HepG2 (cell line): ENCODE results near the gene C9. TPM values are rescaled to one million over a fixed set of nuclear protein-coding genes. Genes with fewer than 3 reads are reported as not detected.

Experiments used
- ATAC-seq: fragments of 200-7000 bp; cut with Tn5 transposase; 3 replicates; pipeline ENCODE4 v1.9.1; 2020; ENCODE audit warnings: mild to moderate bottlenecking, moderate library complexity
- BruUV-seq: library from RNA; stranded (reverse); fragments of 400-500 nt; replicated peaks from 2 replicates; lab custom pipeline; 2021; lab: Mats Ljungman, UMichigan
- CTCF ChIA-PET: fragments of 300-600 bp; formaldehyde crosslinking; extraction: SDS; loops from one replicate; lab custom pipeline; 2021; ENCODE audit warnings: low total read pairs, inconsistent platforms, low intra/inter-chr PET ratio; lab: Yijun Ruan, JAX
- POLR2A ChIA-PET: fragments of 350-600 bp; sonication (Branson Sonifier 250); formaldehyde crosslinking; loops from one replicate; lab custom pipeline; 2020; ENCODE audit warnings: antibody characterized with exemption, inconsistent platforms; lab: Yijun Ruan, JAX
- DNase-seq: peaks from one replicate; pipeline ENCODE4 v3.0.0-alpha.2; 2015; ENCODE audit warnings: low spot score
- FAIRE-seq: peaks from 3 replicates; lab custom pipeline; 2011; peaks lifted over from hg19 to GRCh38; lab: Jason Lieb, UNC
- H2AFZ ChIP-seq: one replicate; pipeline ENCODE4 v1.6.1; 2011; ENCODE audit warnings: low read length, inconsistent platforms
- H3K27ac ChIP-seq: fragments of 300-600 bp; 3 replicates; pipeline ENCODE4 v1.8.0; 2011; ENCODE audit warnings: mixed run types, mild to moderate bottlenecking, mixed read lengths, low read length, inconsistent platforms; ENCODE audit not compliant: insufficient read depth; ENCODE audit errors: extremely low read length
- H3K27me3 ChIP-seq, 2 experiments: fragments of 200-600 bp in 1 of 2; 2 replicates in 1 of 2; 3 replicates in 1 of 2; pipeline versions ENCODE4 v1.6.0 to v1.8.0; 2011; ENCODE audit warnings: low read length in 2 of 2, mild to moderate bottlenecking in 2 of 2, moderate library complexity in 2 of 2, inconsistent platforms in 1 of 2; ENCODE audit not compliant: insufficient read depth in 2 of 2, control insufficient read depth in 1 of 2
- H3K36me3 ChIP-seq, 2 experiments: fragments of 200-600 bp in 1 of 2; replicated peaks in 1 of 2; 2 replicates in 1 of 2; 3 replicates in 1 of 2; pipeline versions ENCODE4 v1.5.1 to v1.8.0; 2011; ENCODE audit warnings: low read length in 2 of 2, inconsistent platforms in 1 of 2; ENCODE audit not compliant: insufficient read depth in 2 of 2, control insufficient read depth in 1 of 2
- H3K4me1 ChIP-seq: 2 replicates; pipeline ENCODE4 v1.5.1; 2012; ENCODE audit warnings: low read length, inconsistent platforms; ENCODE audit not compliant: insufficient read depth
- H3K4me2 ChIP-seq: 2 replicates; pipeline ENCODE4 v1.6.0; 2011; ENCODE audit warnings: low read depth, low read length, inconsistent platforms
- H3K4me3 ChIP-seq, 3 experiments: fragments of 200-600 bp in 1 of 3; sonication (generic), shearing (Covaris generic) in 1 of 3; replicated peaks in 1 of 3; 2 replicates each; pipeline ENCODE4 v1.5.1; 2011 to 2016; ENCODE audit warnings: low read length in 3 of 3, inconsistent platforms in 2 of 3, low read depth in 2 of 3, mild to moderate bottlenecking in 2 of 3, control low read depth in 1 of 3, mixed read lengths in 1 of 3; ENCODE audit not compliant: insufficient read depth in 1 of 3
- H3K79me2 ChIP-seq: one replicate; pipeline ENCODE4 v1.6.1; 2011; ENCODE audit warnings: low read length, inconsistent platforms; ENCODE audit not compliant: insufficient read depth
- H3K9ac ChIP-seq: 2 replicates; pipeline ENCODE4 v1.6.0; 2011; ENCODE audit warnings: mild to moderate bottlenecking, low read depth, low read length, inconsistent platforms; ENCODE audit not compliant: insufficient read depth
- H3K9me3 ChIP-seq: 2 replicates; pipeline ENCODE4 v1.5.1; 2012; ENCODE audit warnings: mild to moderate bottlenecking, low read length
- H4K20me1 ChIP-seq: 2 replicates; pipeline ENCODE4 v1.6.0; 2011; ENCODE audit warnings: inconsistent platforms, mild to moderate bottlenecking, low read length, moderate library complexity; ENCODE audit not compliant: insufficient read depth
- HOXA3 ChIP-seq: sonication (generic); formaldehyde crosslinking; IDR thresholded peaks from 2 replicates; pipeline ENCODE4 v1.5.0; 2020; ENCODE audit warnings: missing genetic modification reagents
- MTF2 ChIP-seq: sonication (generic); formaldehyde crosslinking; IDR thresholded peaks from 2 replicates; pipeline ENCODE4 v1.5.0; 2020; ENCODE audit warnings: missing genetic modification reagents, borderline replicate concordance
- SOX6 ChIP-seq, 2 experiments: fragments of 450-650 bp in 1 of 2; sonication (generic) in 1 of 2; formaldehyde crosslinking in 1 of 2; IDR thresholded peaks; 2 replicates each; pipeline versions ENCODE4 v1.4.0 to v1.6.1; 2017 to 2020; ENCODE audit warnings: antibody characterized with exemption in 1 of 2, mild to moderate bottlenecking in 1 of 2, missing genetic modification reagents in 1 of 2
- SP140L ChIP-seq: sonication (generic); formaldehyde crosslinking; IDR thresholded peaks from 2 replicates; pipeline ENCODE4 v1.4.0; 2020; ENCODE audit warnings: missing genetic modification reagents, borderline replicate concordance
- ZMYM4 ChIP-seq: sonication (generic); formaldehyde crosslinking; IDR thresholded peaks from 2 replicates; pipeline ENCODE4 v1.8.1; 2023; ENCODE audit warnings: mild to moderate bottlenecking, missing genetic modification reagents
- ZNF782 ChIP-seq: sonication (generic); formaldehyde crosslinking; IDR thresholded peaks from 2 replicates; pipeline ENCODE4 v1.4.0; 2020; ENCODE audit warnings: missing genetic modification reagents, mild to moderate bottlenecking, borderline replicate concordance
- WGBS: methylation state at CpG from one replicate; pipeline ENCODE4 v1.1.6; 2017; ENCODE audit warnings: low lambda C conversion rate; 5-methylcytosine and 5-hydroxymethylcytosine counted together
- in situ Hi-C: cut with HindIII; loops from 2 replicates; pipeline ENCODE4 v1.10.0; 2017; ENCODE audit warnings: low pct_unique_long_range_greater_than_20kb; ENCODE audit not compliant: extremely low pct_ligation_motif_present
- intact Hi-C: fragments of 100-400 bp; cut with micrococcal nuclease; formaldehyde crosslinking; loops from one replicate; pipeline ENCODE4 v1.10.0; 2022; ENCODE audit not compliant: unreplicated experiment
- polyA plus RNA-seq, 8 experiments: library from polyadenylated mRNA; depleted of rRNA in 3 of 8; stranded (reverse) in 7 of 8; unstranded in 1 of 8; fragments of >200 nt; fragmentation: Illumina TruSeq in 4 of 8; extraction: Trizol in 4 of 8; gene quantifications; 2 replicates each; pipeline versions ENCODE4 v1.2.1 to v1.2.3, GENCODE V29; 2011 to 2016; ENCODE audit warnings: low read depth in 4 of 8, missing spikeins in 1 of 8, mixed read lengths in 1 of 8; ENCODE audit not compliant: insufficient read depth in 1 of 8
- total RNA-seq, 5 experiments: library from RNA; depleted of rRNA; stranded (reverse); fragments of >200 nt; fragmentation: Illumina TruSeq; extraction: Trizol; gene quantifications; 2 replicates each; pipeline ENCODE4 v1.2.3, GENCODE V29; 2016; ENCODE audit warnings: low read depth in 1 of 5
- TF ChIP-seq, protein P1 (sequence below): sonication (generic); formaldehyde crosslinking; IDR thresholded peaks from 2 replicates; pipeline ENCODE4 v1.4.0; 2020; ENCODE audit warnings: mild to moderate bottlenecking, missing genetic modification reagents, borderline replicate concordance
- TF ChIP-seq, protein P2 (sequence below): sonication (generic); formaldehyde crosslinking; IDR thresholded peaks from 2 replicates; pipeline ENCODE4 v1.4.0; 2020; ENCODE audit warnings: missing genetic modification reagents
- TF ChIP-seq, protein P3 (sequence below): sonication (generic); formaldehyde crosslinking; conservative IDR thresholded peaks from 2 replicates; pipeline ENCODE4 v1.4.0; 2020; ENCODE audit warnings: mild to moderate bottlenecking, missing genetic modification reagents, moderate library complexity

C9 gene
- total and polyA plus RNA-seq, 2 of the 13 experiments (the other 11 are each of a cell fraction or from before 2014, with no cell fraction given) = not detected

DNA sequence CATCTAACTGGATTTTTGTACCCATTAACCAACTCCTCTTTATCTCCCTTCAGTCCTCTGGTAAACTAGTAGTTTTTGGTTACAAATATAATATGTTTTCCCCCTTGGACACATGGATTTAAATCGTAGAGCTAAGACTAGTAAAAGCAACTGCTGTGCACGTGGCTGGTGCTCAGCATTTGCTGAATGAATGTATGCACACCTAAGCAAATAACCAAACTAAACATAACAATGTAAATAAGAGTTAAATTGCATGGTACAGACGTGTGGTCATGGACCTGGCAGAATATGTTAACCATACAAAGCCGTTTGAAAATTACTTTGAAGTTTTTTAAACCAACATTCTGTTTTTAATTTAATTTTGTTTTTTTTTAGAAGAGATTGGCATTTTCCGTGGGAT is 79.7 kb downstream of the C9 start (continued):
- TF ChIP-seq, protein P1, sequence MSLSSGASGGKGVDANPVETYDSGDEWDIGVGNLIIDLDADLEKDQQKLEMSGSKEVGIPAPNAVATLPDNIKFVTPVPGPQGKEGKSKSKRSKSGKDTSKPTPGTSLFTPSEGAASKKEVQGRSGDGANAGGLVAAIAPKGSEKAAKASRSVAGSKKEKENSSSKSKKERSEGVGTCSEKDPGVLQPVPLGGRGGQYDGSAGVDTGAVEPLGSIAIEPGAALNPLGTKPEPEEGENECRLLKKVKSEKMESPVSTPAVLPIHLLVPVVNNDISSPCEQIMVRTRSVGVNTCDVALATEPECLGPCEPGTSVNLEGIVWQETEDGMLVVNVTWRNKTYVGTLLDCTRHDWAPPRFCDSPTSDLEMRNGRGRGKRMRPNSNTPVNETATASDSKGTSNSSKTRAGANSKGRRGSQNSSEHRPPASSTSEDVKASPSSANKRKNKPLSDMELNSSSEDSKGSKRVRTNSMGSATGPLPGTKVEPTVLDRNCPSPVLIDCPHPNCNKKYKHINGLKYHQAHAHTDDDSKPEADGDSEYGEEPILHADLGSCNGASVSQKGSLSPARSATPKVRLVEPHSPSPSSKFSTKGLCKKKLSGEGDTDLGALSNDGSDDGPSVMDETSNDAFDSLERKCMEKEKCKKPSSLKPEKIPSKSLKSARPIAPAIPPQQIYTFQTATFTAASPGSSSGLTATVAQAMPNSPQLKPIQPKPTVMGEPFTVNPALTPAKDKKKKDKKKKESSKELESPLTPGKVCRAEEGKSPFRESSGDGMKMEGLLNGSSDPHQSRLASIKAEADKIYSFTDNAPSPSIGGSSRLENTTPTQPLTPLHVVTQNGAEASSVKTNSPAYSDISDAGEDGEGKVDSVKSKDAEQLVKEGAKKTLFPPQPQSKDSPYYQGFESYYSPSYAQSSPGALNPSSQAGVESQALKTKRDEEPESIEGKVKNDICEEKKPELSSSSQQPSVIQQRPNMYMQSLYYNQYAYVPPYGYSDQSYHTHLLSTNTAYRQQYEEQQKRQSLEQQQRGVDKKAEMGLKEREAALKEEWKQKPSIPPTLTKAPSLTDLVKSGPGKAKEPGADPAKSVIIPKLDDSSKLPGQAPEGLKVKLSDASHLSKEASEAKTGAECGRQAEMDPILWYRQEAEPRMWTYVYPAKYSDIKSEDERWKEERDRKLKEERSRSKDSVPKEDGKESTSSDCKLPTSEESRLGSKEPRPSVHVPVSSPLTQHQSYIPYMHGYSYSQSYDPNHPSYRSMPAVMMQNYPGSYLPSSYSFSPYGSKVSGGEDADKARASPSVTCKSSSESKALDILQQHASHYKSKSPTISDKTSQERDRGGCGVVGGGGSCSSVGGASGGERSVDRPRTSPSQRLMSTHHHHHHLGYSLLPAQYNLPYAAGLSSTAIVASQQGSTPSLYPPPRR (CRISPR knock-in tag) = 0 out of 2 replicates have a peak, but pooled peaks have one; percentile 23
- TF ChIP-seq, protein P2, sequence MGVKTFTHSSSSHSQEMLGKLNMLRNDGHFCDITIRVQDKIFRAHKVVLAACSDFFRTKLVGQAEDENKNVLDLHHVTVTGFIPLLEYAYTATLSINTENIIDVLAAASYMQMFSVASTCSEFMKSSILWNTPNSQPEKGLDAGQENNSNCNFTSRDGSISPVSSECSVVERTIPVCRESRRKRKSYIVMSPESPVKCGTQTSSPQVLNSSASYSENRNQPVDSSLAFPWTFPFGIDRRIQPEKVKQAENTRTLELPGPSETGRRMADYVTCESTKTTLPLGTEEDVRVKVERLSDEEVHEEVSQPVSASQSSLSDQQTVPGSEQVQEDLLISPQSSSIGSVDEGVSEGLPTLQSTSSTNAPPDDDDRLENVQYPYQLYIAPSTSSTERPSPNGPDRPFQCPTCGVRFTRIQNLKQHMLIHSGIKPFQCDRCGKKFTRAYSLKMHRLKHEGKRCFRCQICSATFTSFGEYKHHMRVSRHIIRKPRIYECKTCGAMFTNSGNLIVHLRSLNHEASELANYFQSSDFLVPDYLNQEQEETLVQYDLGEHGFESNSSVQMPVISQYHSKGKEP (CRISPR knock-in tag) = no peak

DNA sequence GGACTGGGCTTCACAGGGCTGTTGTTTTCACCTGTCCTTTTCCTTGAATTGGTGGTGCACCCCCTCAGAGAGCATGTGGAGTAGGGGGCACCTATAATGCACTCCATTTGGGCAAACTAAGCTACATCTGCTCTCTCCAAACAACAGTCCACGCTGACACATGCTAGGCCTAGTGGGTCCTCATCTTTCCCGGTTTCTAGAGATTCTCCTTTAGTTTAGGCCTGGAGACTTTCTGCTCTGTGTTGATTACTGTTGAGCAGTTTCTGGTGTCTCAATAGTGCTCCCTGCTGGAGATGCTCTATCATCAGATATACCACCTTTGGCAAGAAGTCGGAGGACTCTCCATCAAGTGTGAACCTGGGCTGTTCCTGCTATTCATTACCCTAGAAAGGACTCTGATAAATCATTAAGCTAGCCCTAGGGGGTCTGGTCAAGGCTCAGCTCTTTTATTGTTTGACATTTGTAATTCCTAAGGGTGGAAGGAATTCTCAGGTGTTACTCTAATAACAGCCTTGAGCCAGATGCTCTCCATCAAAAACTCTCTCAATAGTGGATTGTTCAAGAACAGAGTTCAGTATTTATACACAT is 81.0 kb downstream of the C9 start:
- H3K9ac ChIP-seq = no peak overlapping the region
- H3K27ac ChIP-seq = no peak overlapping the region
- in situ Hi-C loops (loop anchor here (5.0 to 10.0 kb wide), 2 partner anchors 66 to 129 kb away; partner anchors contain the start of gene FYB1), intact Hi-C loops (loop anchor here (1.0 to 10.0 kb wide), 4 partner anchors 66 to 289 kb away; no protein-coding TSS in a partner anchor)
- H3K79me2 ChIP-seq = no peaks in the 10 kb centered on the region
- H3K4me1 ChIP-seq = peaks cover 25% of the 10 kb centered on the region
- H3K36me3 ChIP-seq = no peaks in the 10 kb centered on the region
- ChIA-PET CTCF (interaction anchor here (1.2 to 3.0 kb wide), 5 partner anchors 62 to 288 kb away, joined by 3 to 20 read pairs (median 5); partner anchors contain the start of gene FYB1), POLR2A (no interaction called here)
- ATAC-seq (peak; percentile 99), FAIRE-seq (peak; percentile 93), DNase-seq (peak; percentile 67)
- 6% methylated on average over 3 of the region's 3 CpGs for WGBS
- H3K4me2 ChIP-seq = 0 out of 2 replicates have a peak overlapping the region, but pooled peaks have one; percentile 4
- no peak overlapping the region for H2AFZ ChIP-seq
- no TSS peak for BruUV-seq
- no peaks in the 10 kb centered on the region for H3K27me3 ChIP-seq
- no peaks in the 10 kb centered on the region for H3K9me3 ChIP-seq
- H4K20me1 ChIP-seq = no peaks in the 10 kb centered on the region
- no peak overlapping the region for H3K4me3 ChIP-seq
- TF ChIP-seq SP140L = no peak
- TF ChIP-seq ZMYM4 (CRISPR knock-in tag) = 0 out of 2 replicates have a peak, but pooled peaks have one; percentile 42
- no peak for TF ChIP-seq HOXA3 (CRISPR knock-in tag)
- no peak for TF ChIP-seq ZNF782 (CRISPR knock-in tag)
- TF ChIP-seq MTF2 (CRISPR knock-in tag) = no peak
- TF ChIP-seq, protein P3, sequence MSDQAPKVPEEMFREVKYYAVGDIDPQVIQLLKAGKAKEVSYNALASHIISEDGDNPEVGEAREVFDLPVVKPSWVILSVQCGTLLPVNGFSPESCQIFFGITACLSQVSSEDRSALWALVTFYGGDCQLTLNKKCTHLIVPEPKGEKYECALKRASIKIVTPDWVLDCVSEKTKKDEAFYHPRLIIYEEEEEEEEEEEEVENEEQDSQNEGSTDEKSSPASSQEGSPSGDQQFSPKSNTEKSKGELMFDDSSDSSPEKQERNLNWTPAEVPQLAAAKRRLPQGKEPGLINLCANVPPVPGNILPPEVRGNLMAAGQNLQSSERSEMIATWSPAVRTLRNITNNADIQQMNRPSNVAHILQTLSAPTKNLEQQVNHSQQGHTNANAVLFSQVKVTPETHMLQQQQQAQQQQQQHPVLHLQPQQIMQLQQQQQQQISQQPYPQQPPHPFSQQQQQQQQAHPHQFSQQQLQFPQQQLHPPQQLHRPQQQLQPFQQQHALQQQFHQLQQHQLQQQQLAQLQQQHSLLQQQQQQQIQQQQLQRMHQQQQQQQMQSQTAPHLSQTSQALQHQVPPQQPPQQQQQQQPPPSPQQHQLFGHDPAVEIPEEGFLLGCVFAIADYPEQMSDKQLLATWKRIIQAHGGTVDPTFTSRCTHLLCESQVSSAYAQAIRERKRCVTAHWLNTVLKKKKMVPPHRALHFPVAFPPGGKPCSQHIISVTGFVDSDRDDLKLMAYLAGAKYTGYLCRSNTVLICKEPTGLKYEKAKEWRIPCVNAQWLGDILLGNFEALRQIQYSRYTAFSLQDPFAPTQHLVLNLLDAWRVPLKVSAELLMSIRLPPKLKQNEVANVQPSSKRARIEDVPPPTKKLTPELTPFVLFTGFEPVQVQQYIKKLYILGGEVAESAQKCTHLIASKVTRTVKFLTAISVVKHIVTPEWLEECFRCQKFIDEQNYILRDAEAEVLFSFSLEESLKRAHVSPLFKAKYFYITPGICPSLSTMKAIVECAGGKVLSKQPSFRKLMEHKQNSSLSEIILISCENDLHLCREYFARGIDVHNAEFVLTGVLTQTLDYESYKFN (CRISPR knock-in tag) = 0 out of 2 replicates have a peak, but pooled peaks have one; percentile 19
- no peak for TF ChIP-seq SOX6 (IDR thresholded peaks at IDR 0.05)
- peak; percentile 35; the same call in 1 of the 2 replicates for TF ChIP-seq SOX6 (CRISPR knock-in tag; IDR thresholded peaks at IDR 0.05)
